NCI-H82 treated with DMSO at 0.1 percent for 48 hours (cell line): Measurements from ENCODE around the gene DPAGT1.
A peak's percentile ranks its signal among the peaks of the same experiment; 100 is the strongest.

Experiments
- DNase-seq: peaks from one replicate; lab custom pipeline; 2025; ENCODE audit not compliant: unreplicated experiment; lab: John Stamatoyannopoulos, UW

Gene DPAGT1

DNA sequence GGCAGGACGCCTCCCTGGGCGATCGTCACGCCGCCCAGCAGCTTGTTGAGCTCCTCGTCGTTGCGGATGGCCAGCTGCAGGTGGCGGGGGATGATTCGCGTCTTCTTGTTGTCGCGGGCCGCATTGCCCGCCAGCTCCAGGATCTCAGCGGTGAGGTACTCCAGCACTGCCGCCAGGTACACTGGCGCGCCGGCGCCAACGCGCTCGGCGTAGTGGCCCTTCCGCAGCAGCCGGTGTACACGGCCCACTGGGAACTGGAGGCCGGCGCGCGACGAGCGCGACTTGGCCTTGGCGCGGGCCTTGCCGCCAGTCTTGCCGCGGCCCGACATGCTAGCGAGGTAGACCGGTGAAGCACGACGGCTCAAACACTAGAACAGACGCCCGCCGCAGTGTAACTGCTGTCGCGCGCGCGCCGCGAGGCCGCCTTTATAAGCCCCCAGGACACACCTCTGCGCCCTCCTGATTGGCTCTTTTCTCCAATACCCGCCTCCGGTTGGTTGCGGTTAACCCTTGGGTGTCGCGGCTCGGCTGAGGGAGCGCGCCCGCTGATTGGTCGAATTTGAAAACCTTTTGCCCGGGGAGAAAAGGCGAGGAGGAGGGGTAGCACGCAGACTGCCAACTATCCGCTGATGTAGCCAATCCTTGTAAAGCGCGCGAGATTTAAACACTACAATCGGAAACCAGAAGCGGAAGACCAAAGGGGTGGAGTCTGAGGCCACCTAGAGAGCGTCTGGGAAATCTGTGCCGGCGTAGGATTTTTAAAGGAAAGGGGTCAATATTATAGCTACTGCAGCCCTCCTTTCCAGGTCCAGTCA is 6.4 kb downstream of the DPAGT1 start:
- peak; percentile 95 for DNase-seq

DNA sequence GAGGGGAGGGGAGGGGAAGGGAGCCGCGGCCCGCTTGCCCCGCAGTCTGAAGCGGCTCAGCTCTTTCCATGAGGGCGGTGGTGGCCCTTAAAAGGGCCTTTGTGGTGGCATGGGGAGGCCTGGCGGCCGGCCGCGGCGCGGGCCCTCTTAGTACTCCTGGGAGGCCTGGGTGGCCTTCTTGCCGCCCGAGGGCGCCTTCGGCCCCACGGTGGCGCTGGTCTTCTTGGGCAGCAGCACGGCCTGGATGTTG is 6.9 kb downstream of the DPAGT1 start:
- no peak for DNase-seq

DNA sequence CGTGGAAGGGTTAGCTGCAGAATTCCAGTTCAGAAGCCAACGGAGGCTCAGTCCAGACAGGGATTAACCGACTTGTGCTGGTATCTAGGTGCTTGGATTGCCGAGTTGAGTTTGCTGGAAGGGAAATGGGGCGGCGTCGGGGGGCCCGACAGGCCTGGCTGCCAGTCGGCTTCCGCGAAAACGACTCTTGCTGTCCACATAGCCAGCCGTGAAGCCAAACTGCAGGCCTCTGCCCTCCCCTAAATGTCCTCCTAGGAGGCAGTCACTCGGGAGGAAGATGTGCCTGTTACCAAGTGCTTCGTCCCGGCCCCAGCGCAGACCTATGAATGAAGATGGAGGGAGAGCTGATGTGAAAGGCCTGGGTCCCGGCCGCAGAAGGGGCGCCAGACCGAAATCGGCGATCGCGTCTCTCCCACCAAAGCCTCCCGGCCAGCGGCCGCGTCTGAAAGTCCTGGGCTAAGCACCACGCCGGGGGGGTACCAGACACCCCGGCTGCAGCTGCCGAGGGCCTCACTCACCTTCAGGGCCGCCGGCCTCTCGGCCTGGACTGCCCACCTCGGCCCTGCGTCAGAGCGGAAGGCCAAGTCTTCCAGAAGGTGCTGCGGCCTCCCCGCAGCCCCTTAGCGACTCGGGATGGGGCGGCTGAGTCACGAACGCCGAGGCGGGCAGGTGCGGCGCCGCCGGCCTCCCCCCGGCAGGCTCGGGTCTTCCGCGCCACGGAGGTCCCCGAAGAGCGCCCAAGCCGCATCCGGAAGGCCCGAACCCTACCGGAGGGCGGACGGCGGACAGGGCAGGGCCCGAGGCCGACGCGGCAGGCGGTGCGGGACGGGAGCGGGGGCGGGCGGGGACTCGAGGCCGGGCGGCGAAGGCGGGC is 7.5 kb downstream of the DPAGT1 start:
- no peak for DNase-seq

DNA sequence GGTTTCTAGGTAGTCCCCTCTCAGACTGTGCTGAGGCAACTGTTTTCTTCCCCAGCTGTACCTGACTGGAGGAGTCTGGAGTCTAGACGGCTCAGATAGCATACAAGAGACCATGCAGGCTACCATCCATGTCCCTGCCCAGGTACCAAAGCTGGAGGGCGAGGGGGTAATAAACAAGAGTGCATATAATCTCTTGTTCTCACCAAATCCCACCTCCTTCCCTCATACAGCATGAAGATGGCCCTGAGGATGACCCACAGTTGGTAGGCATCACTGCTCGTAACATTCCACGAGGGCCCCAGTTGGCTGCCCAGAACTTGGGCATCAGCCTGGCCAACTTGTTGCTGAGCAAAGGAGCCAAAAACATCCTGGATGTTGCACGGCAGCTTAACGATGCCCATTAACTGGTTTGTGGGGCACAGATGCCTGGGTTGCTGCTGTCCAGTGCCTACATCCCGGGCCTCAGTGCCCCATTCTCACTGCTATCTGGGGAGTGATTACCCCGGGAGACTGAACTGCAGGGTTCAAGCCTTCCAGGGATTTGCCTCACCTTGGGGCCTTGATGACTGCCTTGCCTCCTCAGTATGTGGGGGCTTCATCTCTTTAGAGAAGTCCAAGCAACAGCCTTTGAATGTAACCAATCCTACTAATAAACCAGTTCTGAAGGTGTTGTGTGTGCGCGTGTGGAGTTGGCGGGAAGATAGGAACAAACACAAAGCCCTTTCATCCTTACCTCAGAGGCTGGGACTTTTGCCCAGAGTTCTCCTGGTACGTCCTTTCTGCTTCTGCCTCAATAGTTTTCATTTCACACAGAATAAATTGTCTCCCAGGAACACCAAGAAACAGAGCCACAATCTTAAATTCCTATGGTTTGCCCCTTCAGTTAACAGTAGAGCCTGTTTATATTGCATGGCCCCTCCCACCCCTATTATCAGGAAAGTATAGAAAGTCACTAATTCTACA is 8.5 kb downstream of the DPAGT1 start:
- no peak for DNase-seq

DNA sequence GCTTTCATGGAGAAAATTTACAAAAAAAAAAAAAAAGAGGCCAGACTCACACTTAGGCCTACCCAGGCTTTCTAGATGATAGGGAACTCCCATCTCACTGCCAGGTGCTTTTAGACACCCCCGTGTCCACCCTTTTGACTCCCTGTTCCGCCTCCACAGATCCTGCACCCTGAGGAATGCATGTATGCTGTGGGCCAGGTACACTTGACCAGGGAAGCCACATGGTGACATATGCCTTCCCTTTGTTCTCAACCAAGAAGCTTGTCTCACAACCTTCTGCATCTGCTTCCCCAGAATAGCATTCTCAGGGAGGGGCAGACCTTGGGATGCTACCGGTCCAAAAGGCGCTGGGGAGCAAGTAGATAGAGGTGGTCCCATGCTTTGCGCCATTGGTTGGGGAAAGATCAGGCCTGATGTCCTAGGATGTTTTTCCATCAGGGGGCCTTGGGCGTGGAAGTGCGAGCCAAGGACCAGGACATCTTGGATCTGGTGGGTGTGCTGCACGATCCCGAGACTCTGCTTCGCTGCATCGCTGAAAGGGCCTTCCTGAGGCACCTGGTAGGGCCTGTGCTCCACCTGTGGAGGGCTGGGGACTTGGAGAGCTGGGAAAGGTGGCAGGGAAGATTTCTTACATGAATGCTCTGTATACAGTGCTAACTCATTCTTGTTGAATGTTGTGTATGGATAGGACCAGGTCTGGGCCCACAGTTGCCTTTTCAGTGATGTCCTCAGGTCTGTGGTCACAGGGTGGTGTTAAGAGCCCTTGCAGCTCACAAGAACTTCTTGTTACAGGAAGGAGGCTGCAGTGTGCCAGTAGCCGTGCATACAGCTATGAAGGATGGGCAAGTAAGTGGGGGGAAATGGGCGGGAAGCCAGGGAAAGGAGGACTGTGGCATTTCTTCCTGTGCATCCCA is 9.4 kb downstream of the DPAGT1 start:
- DNase-seq = no peak

DNA sequence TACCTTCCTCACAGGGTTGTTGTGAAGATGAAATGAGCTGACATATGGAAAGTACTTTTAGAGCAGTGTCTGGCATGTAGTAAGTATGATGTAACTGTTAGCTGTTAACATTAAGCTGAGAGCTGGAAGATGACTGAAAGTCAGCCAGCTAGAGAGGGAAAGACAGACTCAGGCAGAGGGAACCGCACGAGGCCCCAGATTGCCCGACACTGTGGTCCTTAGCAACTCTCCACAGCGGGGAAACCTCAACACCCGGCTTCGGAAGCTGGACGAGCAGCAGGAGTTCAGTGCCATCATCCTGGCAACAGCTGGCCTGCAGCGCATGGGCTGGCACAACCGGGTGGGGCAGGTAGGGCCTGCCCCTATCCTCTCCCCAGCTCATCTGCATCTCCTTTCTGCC is 10.5 kb downstream of the DPAGT1 start:
- no peak for DNase-seq

DNA sequence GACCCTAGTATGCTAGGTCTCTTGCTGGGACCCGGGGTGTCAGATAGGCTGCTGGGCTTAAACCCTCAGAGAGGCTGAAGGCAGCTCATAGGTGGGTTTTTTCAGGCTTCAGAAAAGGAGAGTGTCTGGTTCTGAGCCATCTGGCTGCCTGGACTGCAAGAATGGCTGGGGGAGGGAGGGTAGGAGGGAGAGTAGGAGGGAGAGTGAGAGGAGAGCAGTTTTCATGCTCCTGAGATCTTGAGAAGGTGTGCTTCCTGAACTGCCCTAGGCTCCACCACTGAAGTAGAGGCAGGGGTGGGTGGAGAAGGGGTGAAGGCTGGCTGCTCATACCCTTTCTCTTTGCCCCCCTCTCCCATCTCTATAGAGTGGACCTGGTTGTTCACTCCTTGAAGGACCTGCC is 12.3 kb downstream of the DPAGT1 start:
- DNase-seq = no peak

DNA sequence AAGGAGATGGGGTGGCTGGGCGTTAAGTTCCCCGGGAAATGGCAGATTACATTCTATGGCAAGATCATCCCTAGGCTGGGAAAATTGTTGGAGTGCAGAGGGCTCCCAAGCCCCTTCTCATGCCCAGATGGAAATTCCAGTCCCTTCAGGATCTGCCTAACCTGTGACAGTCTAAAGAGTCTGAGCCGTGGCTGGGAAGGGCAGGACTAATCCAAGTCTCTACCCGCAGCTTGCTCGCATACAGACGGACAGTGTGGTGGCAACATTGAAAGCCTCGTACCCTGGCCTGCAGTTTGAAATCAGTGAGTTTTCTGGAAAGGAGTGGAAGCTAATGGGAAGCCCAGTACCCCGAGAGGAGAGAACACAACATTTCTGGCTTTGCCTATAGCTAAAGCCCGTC is 13.2 kb downstream of the DPAGT1 start:
- no peak for DNase-seq

DNA sequence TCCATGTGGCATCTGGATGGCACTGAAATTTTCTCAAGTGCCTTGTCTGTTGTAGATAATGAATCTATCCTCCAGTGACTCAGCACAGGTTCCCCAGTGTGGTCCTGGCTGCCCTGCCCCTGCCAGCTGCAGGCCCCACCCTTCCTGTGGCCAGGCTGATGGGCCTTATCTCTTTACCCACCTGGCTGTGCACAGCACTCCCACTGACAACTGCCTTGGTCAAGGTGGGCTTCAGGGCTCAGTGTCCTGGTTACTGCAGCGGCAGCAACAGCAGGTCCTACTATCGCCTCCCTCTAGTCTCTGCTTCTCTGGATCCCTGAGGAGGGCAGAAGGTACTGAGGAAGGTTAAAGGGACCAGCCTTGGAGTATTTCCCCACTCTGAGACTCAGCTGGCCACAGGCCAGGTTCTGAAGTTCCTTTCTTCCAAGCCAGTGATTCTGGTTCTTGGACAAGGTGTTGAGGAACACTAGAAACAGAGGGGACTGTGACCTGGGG is 13.9 kb downstream of the DPAGT1 start:
- DNase-seq = no peak

DNA sequence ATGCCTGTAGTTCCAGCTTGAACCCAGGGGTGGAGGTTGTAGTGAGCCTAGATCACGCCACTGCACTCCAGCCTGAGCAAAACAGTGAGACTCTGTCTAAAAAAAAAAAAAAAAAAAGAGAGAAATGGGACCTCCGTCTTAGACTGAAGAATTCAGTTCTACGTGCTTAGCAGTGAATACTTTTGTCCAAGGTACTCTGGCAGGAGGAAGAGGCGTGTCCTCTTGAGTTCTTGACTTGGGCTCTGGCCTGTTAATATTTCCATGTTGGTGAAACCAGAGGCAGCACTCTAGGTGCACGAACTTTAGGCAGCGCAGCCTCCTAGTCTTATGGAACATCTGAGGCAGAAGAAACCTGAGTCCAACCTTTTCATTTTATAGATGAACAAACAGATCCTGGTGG is 14.5 kb downstream of the DPAGT1 start:
- no peak for DNase-seq

DNA sequence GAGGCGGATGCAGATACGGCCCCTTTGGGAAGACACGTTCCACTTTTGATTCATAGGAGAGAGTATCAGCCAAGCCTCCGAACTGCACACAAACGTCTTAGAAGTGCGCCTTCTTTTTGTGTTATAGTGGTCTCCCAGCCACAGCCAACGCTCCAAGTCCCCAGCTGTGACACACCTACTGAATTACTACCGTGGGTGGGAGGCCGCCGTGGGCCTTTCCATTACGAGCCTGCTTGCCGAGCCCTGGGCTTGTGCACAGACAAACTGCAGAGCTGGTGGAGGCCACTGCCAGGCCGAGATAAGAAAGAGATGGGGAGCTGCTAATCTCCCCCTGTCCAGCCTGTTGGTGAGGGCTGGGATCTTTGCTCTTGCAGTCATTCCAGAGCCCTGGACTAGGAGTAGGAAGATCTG is 16.2 kb downstream of the DPAGT1 start:
- no peak for DNase-seq

DNA sequence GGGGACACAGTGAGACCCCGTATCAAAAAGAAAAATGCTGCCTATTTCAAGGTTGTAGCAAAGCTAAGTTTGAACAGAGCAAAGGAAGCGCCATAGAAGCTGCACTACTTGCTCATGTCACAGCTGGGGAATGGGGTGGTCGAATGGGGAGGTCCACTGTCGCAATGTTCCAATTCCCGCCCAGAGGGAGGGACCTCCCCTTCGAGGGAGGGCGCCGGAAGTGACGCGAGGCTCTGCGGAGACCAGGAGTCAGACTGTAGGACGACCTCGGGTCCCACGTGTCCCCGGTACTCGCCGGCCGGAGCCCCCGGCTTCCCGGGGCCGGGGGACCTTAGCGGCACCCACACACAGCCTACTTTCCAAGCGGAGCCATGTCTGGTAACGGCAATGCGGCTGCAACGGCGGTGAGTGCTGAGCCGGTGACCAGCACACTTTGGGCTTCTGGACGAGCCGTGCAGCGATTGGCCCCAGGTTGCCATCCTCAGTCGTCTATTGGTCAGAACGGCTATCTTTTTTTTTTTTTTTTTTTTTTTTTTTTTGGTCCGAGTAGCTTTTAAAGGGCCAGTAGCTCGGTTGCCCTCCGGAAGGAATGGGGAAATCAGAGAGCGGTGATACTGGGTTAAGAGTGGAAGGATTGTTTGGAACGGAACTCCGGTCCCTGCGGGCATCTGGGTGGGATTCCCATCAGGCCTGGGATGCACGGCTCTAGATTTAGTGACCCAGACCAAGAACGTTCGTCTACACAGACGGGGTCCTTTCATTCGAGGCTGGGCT is 16.8 kb downstream of the DPAGT1 start, which contains the start of gene HMBS:
HMBS (plus strand) TSS at position 219 of the 774 bp plus-strand sequence; CDS start at position 372, 153 bp downstream.
- peak; percentile 71 for DNase-seq

DNA sequence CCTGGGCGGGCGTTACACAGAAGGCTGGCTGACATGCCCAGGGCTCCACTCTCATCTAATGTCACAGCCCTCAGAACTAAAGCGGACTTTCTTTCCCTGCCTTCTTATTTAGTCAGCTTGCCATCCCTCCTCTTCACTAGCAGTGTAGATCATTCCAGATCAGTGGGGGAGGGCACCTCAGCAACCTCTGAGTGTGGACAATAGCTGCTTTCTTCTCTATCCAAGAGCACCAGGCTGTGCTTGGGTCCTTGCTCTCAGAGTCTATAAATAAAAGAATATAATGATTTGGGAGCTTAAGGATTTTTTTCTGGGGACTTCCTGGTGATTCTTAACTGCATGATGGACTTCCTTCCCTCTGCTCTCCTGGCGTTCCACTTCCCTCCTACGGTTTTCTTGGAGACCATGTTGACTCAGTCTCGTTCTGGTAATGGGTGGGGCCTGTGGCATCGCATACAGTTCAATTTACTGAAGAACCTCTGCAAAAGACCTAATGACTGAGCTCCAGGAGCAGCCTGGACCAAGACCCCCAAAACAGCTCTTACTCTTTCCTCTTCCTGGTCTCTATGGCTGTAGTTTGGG is 19.9 kb downstream of the DPAGT1 start:
- DNase-seq = no peak

DNA sequence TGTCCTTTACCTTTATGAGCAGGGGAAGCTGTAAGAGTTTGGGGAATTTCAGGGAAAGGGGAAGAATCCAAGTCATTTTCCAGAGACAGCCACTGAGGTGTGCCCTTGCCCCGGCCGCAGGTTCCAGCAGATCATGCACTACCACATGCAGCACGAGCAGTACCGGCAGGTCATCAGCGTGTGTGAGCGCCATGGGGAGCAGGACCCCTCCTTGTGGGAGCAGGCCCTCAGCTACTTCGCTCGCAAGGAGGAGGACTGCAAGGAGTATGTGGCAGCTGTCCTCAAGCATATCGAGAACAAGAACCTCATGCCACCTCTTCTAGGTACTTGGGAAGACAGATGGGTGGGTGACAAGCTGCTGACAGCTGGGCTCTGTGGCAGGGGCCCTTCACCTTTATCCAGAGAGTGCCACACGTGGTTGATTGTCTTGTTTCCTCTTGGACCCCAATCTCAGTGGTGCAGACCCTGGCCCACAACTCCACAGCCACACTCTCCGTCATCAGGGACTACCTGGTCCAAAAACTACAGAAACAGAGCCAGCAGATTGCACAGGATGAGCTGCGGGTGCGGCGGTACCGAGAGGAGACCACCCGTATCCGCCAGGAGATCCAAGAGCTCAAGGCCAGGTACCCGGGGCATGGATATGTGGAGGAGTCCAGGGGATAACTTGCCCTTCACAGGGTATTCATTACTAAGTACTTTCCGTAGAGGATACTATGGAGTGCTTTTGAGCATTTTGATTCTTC is 22.8 kb downstream of the DPAGT1 start:
- DNase-seq = no peak

DNA sequence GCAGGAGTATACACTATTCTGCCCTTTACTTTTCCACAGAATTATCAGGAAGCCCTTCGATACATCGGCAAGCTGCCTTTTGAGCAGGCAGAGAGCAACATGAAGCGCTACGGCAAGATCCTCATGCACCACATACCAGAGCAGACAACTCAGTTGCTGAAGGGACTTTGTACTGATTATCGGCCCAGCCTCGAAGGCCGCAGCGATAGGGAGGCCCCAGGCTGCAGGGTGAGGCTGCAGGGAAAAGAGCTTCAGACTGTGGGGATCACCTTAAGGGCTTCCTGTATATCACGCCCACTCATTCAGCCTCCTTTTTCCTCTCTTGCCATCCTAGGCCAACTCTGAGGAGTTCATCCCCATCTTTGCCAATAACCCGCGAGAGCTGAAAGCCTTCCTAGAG is 23.8 kb downstream of the DPAGT1 start:
- DNase-seq = no peak

DNA sequence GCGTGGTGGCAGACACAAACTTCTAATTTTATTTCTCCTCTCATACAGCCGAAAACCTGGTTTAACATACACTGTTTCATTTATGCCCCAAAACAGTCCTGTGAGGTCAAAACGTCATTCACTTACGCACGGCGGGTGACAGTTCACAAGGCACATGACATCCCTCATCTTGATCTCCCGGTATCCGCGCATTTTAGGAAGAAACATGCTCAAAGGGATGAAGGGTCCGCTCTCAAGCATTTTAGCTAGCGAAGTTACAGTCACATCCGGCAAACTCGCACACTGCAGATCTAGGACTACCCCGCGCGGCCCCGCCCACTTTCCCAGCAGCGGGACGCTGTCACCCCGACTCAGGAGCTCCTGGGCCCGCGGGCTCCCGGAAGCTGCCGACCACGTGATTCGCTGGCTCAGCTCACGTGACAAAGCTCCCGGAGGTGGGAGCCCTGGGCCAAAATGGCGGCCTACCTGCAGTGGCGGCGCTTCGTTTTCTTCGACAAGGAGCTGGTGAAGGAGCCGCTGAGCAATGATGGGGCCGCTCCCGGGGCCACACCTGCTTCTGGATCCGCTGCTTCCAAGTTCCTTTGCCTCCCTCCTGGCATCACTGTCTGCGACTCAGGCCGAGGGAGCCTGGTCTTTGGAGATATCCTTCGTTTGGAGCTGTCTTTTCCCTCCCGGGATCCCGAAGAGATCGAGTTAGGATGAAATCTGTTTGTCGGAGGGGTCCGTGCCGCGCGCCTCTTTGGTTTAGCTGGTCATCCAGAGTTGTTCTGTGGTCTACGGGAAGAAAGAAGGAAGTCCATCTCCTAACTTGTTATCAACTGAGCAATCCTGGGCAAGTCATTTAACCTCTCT is 34.1 kb downstream of the DPAGT1 start, which contains the start of gene VPS11:
VPS11 (plus strand) TSS at position 448 of the 852 bp plus-strand sequence; CDS start at position 454, 6 bp downstream.
- peak; percentile 64 for DNase-seq

DNA sequence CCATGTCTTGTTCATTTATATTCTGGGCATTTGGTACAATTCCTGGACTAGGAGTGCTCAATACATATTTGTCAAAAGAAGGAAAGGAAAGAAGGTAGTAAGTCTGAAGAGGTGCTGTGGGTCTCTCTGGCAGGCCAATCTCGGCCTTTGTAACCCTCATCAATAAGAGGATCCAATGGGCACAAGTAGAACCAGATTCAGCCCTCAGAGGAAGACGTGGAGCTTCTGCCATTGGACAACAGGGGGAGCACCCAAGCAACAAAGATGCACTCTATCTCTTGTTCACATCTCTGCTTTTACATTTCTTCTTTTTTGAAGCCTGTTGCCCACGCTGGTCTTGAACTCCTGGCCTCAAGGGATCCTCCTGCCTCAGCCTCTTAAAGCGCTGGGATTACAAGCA is 36.3 kb downstream of the DPAGT1 start:
- DNase-seq = no peak
